Mesenchymal stem cell (in vitro differentiated cells and primary cell): ENCODE results near the gene BCLAF3.

Source experiments
- DNase-seq: peaks from one replicate; pipeline ENCODE4 v3.0.0-alpha.2; 2013
- H2AFZ ChIP-seq: one replicate; pipeline ENCODE4 v1.6.1; 2013; ENCODE audit warnings: low read depth, mild to moderate bottlenecking, control low read depth, inconsistent platforms, low read length, moderate library complexity
- H2AK5ac ChIP-seq: 2 replicates; pipeline ENCODE4 v1.6.1; 2013; ENCODE audit warnings: low read length, moderate library complexity, mild to moderate bottlenecking, inconsistent platforms; ENCODE audit not compliant: severe bottlenecking
- H2BK120ac ChIP-seq: one replicate; pipeline ENCODE4 v1.6.1; 2013; ENCODE audit warnings: low read depth, mild to moderate bottlenecking, inconsistent platforms, low read length, moderate library complexity
- H2BK12ac ChIP-seq, 2 experiments: one replicate each; pipeline ENCODE4 v1.6.1; 2013; ENCODE audit warnings: inconsistent platforms in 2 of 2, low read length in 2 of 2, mild to moderate bottlenecking in 2 of 2, moderate library complexity in 2 of 2, control low read depth in 1 of 2
- H2BK15ac ChIP-seq: one replicate; pipeline ENCODE4 v1.6.1; 2013; ENCODE audit warnings: mild to moderate bottlenecking, low read depth, inconsistent platforms; ENCODE audit not compliant: poor library complexity, severe bottlenecking
- H2BK5ac ChIP-seq: 2 replicates; pipeline ENCODE4 v1.6.1; 2013; ENCODE audit warnings: low read depth, mild to moderate bottlenecking, low read length, control low read depth, inconsistent platforms; ENCODE audit not compliant: poor library complexity, severe bottlenecking
- H3K14ac ChIP-seq, 2 experiments: one replicate each; pipeline ENCODE4 v1.6.1; 2013; ENCODE audit warnings: inconsistent platforms in 2 of 2, low read length in 2 of 2, control low read depth in 1 of 2, mild to moderate bottlenecking in 1 of 2, moderate library complexity in 1 of 2
- H3K18ac ChIP-seq, 2 experiments: one replicate each; pipeline ENCODE4 v1.6.1; 2013; ENCODE audit warnings: inconsistent platforms in 2 of 2, low read length in 2 of 2, control low read depth in 1 of 2, low read depth in 1 of 2, mild to moderate bottlenecking in 1 of 2
- H3K23ac ChIP-seq, 2 experiments: one replicate each; pipeline ENCODE4 v1.6.1; 2013; ENCODE audit warnings: inconsistent platforms in 2 of 2, low read length in 2 of 2, mild to moderate bottlenecking in 2 of 2, moderate library complexity in 2 of 2, control low read depth in 1 of 2
- H3K27ac ChIP-seq: 2 replicates; pipeline ENCODE4 v1.5.1; 2013; ENCODE audit warnings: mild to moderate bottlenecking, moderate library complexity, low read length, control low read depth, inconsistent platforms; ENCODE audit not compliant: poor library complexity, severe bottlenecking
- H3K27me3 ChIP-seq, 2 experiments: 2 replicates each; pipeline versions ENCODE4 v1.6.1 to v1.7.0; 2013; ENCODE audit warnings: low read length in 2 of 2, mild to moderate bottlenecking in 2 of 2, moderate library complexity in 2 of 2, control low read depth in 1 of 2, inconsistent platforms in 1 of 2; ENCODE audit not compliant: control insufficient read depth in 1 of 2, insufficient read depth in 1 of 2
- H3K36me3 ChIP-seq, 2 experiments: 2 replicates each; pipeline versions ENCODE4 v1.6.1 to v1.7.0; 2013; ENCODE audit warnings: low read length in 2 of 2, control low read depth in 1 of 2, inconsistent platforms in 1 of 2, low read depth in 1 of 2, mild to moderate bottlenecking in 1 of 2; ENCODE audit not compliant: insufficient read depth in 2 of 2, control insufficient read depth in 1 of 2
- H3K4ac ChIP-seq, 2 experiments: one replicate each; pipeline ENCODE4 v1.6.1; 2013; ENCODE audit warnings: inconsistent platforms in 2 of 2, low read length in 2 of 2, mild to moderate bottlenecking in 2 of 2, moderate library complexity in 2 of 2, control low read depth in 1 of 2, low read depth in 1 of 2
- H3K4me1 ChIP-seq: 2 replicates; pipeline ENCODE4 v1.6.1; 2013; ENCODE audit warnings: low read depth, low read length, control low read depth; ENCODE audit not compliant: control insufficient read depth, insufficient read depth
- H3K4me2 ChIP-seq: 2 replicates; pipeline ENCODE4 v1.6.1; 2013; ENCODE audit warnings: low read length, mild to moderate bottlenecking, inconsistent platforms; ENCODE audit not compliant: poor library complexity, severe bottlenecking
- H3K4me3 ChIP-seq, 2 experiments: 2 replicates each; pipeline versions ENCODE4 v1.5.1 to v1.7.0; 2013; ENCODE audit warnings: low read length in 2 of 2, mild to moderate bottlenecking in 2 of 2, control low read depth in 1 of 2, low read depth in 1 of 2; ENCODE audit not compliant: insufficient read depth in 1 of 2
- H3K79me1 ChIP-seq: replicated peaks from 2 replicates; pipeline ENCODE4 v1.6.1; 2013; ENCODE audit warnings: mild to moderate bottlenecking, control low read depth, low read length, inconsistent platforms; ENCODE audit not compliant: poor library complexity, severe bottlenecking
- H3K9ac ChIP-seq: 2 replicates; pipeline ENCODE4 v1.7.0; 2013; ENCODE audit warnings: mild to moderate bottlenecking, low read length, moderate library complexity
- H3K9me3 ChIP-seq: 2 replicates; pipeline ENCODE4 v1.7.0; 2013; ENCODE audit warnings: mild to moderate bottlenecking, low read length; ENCODE audit not compliant: control insufficient read depth
- H4K8ac ChIP-seq: one replicate; pipeline ENCODE4 v1.6.1; 2013; ENCODE audit warnings: inconsistent platforms, mild to moderate bottlenecking, low read length, moderate library complexity
- H4K91ac ChIP-seq: one replicate; pipeline ENCODE4 v1.6.1; 2013; ENCODE audit warnings: mild to moderate bottlenecking, low read length, inconsistent platforms
- WGBS: methylation state at CpG from one replicate; pipeline ENCODE4 v1.1.7; 2013; ENCODE audit warnings: mixed read lengths; 5-methylcytosine and 5-hydroxymethylcytosine counted together

BCLAF3 gene

DNA sequence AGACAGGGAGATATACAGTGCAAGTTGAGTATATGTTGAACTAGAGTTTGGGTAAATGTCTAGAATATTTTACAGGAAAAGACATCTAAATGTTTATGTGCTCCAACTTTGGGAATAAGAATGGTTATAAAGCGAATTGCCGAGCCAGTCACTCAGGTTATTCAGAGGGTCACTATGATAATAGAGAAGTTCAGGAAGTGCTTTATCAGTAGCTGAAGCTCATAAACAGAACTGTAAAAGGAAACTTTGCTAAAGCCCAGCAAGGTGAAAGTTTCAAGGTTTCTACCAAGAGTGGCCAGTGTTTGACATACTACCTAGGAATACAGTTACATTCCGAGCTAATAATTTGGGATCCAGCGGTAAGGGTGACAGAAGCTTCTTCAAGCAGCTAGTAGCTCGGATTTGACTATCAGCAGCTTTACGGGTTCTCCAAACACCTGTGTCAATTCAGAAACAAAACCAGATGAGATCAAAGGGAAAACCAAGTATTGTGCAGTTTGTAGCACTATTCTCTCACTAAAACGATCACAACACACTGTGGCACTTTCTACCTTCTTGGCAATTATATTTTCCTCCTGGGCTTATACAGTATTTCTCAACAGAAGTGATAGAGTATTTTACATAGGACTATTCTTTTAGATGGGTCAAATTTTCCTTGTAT is 17.2 kb upstream of the BCLAF3 start:
- WGBS = 87% methylated on average over 5 of the region's 7 CpGs
- H3K9me3 ChIP-seq = peaks cover 9% of the 10 kb centered on the region
- H3K27me3 ChIP-seq = no peaks in the 10 kb centered on the region

DNA sequence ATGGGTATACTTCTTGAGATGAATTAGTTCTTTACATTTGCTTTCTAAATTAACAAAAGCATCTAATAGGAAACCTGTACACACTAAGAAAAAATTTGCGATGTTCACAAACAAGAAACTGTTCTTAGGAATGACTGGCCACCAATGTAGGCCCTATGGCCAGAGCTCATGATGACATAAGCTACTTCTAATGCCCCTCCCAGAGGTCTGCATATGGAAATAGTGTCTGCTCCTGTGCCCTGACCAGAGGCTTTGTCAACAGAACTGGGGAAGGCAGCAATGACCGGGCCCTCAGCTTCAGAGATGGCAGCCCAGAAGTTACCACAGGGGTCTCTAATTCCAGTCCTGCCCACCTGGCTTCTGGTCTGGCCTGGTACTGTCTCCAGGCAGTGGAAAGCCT is 15.0 kb upstream of the BCLAF3 start:
- no peak overlapping the region for H2BK15ac ChIP-seq
- no peak overlapping the region for H4K91ac ChIP-seq
- no peak overlapping the region for H2BK12ac ChIP-seq
- no peak for DNase-seq
- no peak overlapping the region for H3K18ac ChIP-seq
- H3K27ac ChIP-seq = no peak overlapping the region
- H2BK120ac ChIP-seq = no peak overlapping the region
- WGBS = 73% methylated on average over 2 of the region's 2 CpGs
- no peak overlapping the region for H3K4me2 ChIP-seq
- H2AK5ac ChIP-seq = no peak overlapping the region
- no peaks in the 10 kb centered on the region for H3K4me1 ChIP-seq
- H3K9me3 ChIP-seq = no peaks in the 10 kb centered on the region
- H3K14ac ChIP-seq = no peak overlapping the region
- H3K27me3 ChIP-seq = no peaks in the 10 kb centered on the region
- H3K4ac ChIP-seq = no peak overlapping the region
- H3K79me1 ChIP-seq = no peaks in the 10 kb centered on the region
- H3K4me3 ChIP-seq = no peak overlapping the region
- H4K8ac ChIP-seq = no peak overlapping the region
- no peak overlapping the region for H2BK5ac ChIP-seq
- H3K9ac ChIP-seq = no peak overlapping the region
- H3K36me3 ChIP-seq = no peaks in the 10 kb centered on the region
- H2AFZ ChIP-seq = no peak overlapping the region
- no peak overlapping the region for H3K23ac ChIP-seq

More for the DNA sequence above, 17.2 kb upstream of the BCLAF3 start:
- Histone ChIP-seq H3K4me1 (no peaks in the 10 kb centered on the region), H2AK5ac (no peak overlapping the region), H3K9ac (no peak overlapping the region), H3K23ac (no peak overlapping the region), H3K14ac (no peak overlapping the region), H2BK12ac (no peak overlapping the region), H3K4me2 (no peak overlapping the region), H3K18ac (no peak overlapping the region), H2AFZ (no peak overlapping the region), H2BK5ac (no peak overlapping the region), H3K79me1 (no peaks in the 10 kb centered on the region), H2BK120ac (no peak overlapping the region), H3K36me3 (no peaks in the 10 kb centered on the region), H3K27ac (no peak overlapping the region), H2BK15ac (no peak overlapping the region), H4K8ac (no peak overlapping the region), H4K91ac (no peak overlapping the region), H3K4ac (no peak overlapping the region), H3K4me3 (no peak overlapping the region)
- DNase-seq = no peak

DNA sequence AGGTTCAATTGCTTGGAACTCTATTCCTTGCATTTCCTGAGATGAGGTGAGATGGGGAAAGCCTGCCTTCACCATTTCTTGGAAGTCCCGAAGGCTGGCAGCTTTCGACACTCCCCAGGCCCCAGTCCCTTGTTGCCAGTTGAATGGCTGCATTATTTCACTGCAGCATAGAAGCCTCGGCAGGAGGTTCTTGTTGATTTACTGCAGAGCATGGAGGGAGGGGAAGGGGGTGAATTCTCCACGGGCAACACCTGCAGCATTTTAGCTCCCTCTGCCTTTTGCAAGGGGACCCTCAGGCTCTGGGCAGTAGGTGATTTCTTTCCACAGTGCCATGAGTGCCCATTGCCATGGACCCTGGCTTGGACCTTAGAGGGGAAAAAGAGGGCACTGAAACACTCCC is 10.7 kb upstream of the BCLAF3 start:
- H2BK15ac ChIP-seq = no peak overlapping the region
- no peak overlapping the region for H3K18ac ChIP-seq
- 68% methylated on average over 4 of the region's 4 CpGs for WGBS
- H3K79me1 ChIP-seq = no peaks in the 10 kb centered on the region
- no peak overlapping the region for H3K4me3 ChIP-seq
- H2BK12ac ChIP-seq = no peak overlapping the region
- H3K9me3 ChIP-seq = no peaks in the 10 kb centered on the region
- no peaks in the 10 kb centered on the region for H3K4me1 ChIP-seq
- no peak overlapping the region for H3K27ac ChIP-seq
- no peak for DNase-seq
- no peak overlapping the region for H3K23ac ChIP-seq
- H3K27me3 ChIP-seq = peaks cover 0 to 8% of the 10 kb centered on the region in 2 experiments
- no peak overlapping the region for H4K8ac ChIP-seq
- no peak overlapping the region for H2AFZ ChIP-seq
- no peak overlapping the region for H3K4ac ChIP-seq
- H3K14ac ChIP-seq = no peak overlapping the region
- H2BK5ac ChIP-seq = no peak overlapping the region
- H3K9ac ChIP-seq = no peak overlapping the region
- no peak overlapping the region for H2BK120ac ChIP-seq
- H3K4me2 ChIP-seq = no peak overlapping the region
- no peaks in the 10 kb centered on the region for H3K36me3 ChIP-seq
- no peak overlapping the region for H2AK5ac ChIP-seq
- H4K91ac ChIP-seq = no peak overlapping the region

DNA sequence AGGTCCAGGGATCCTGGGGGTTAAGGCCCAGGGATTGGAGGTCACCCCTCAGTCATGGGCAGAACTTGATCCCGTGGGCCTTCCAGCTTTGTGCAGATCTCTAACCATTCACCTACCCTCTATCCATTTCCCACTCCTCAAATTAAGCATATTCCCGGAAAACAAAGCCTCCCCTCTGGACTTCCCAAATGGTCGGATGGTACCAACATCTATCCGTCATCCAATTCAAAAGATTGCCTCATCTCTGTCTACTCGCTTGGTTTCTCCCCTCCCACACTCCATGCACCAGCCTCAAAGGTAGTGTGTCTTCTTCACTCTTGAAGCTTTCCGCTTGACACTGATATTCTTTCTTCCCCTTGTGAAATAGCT is 473 bp upstream of the BCLAF3 start:
- H4K91ac ChIP-seq = peak overlapping the region; percentile 15
- no peaks in the 10 kb centered on the region for H3K4me1 ChIP-seq
- H2BK120ac ChIP-seq = no peak overlapping the region
- H3K9me3 ChIP-seq = no peaks in the 10 kb centered on the region
- H2BK5ac ChIP-seq = no peak overlapping the region
- peak overlapping the region; percentile 77 for H2AFZ ChIP-seq
- peaks cover 0 to 2% of the 10 kb centered on the region in 2 experiments for H3K27me3 ChIP-seq
- no peaks in the 10 kb centered on the region for H3K79me1 ChIP-seq
- H2BK15ac ChIP-seq = no peak overlapping the region
- H3K4ac ChIP-seq = peak overlapping the region in 1 of 2 experiments; percentile 37
- no peak overlapping the region for H3K27ac ChIP-seq
- 68% methylated on average over 6 of the region's 6 CpGs for WGBS
- no peak overlapping the region for H2AK5ac ChIP-seq
- no peak for DNase-seq
- peak overlapping the region in 1 of 2 experiments; percentile 75 for H3K4me3 ChIP-seq
- no peak overlapping the region for H2BK12ac ChIP-seq
- H3K18ac ChIP-seq = no peak overlapping the region
- H3K4me2 ChIP-seq = peak overlapping the region; percentile 58
- H4K8ac ChIP-seq = peak overlapping the region; percentile 75
- H3K9ac ChIP-seq = peak overlapping the region; percentile 73
- H3K36me3 ChIP-seq = no peaks in the 10 kb centered on the region
- no peak overlapping the region for H3K23ac ChIP-seq
- H3K14ac ChIP-seq = no peak overlapping the region
